K562 (cell line): ENCODE data around the gene OR10D3. TPM values are rescaled to one million over a fixed set of nuclear protein-coding genes. Genes with fewer than 3 reads are reported as not detected.
"Not testable (repeated sequence)": the region's sequence is repeated elsewhere in the genome, so short reads cannot be mapped to it uniquely, and the experiment has no call there.

Source experiments
- BACH1 ChIP-seq: fragments of 200-800 bp; sonication (Bioruptor generic); IDR thresholded peaks from 2 replicates; pipeline ENCODE4 v1.6.1; 2016; ENCODE audit warnings: missing genetic modification characterization, missing compliant biosample characterization
- CEBPB ChIP-seq: fragments of 450-650 bp; IDR thresholded peaks from 2 replicates; pipeline ENCODE4 v1.6.1; 2016; ENCODE audit warnings: missing genetic modification characterization, missing compliant biosample characterization
- JUNB ChIP-seq: fragments of 450-650 bp; formaldehyde crosslinking; conservative IDR thresholded peaks from 2 replicates; pipeline ENCODE4 v1.4.0; 2020; ENCODE audit warnings: mild to moderate bottlenecking
- JUND ChIP-seq, 2 experiments: IDR thresholded peaks; 2 replicates in 1 of 2; 3 replicates in 1 of 2; pipeline ENCODE4 v1.6.1; 2011; ENCODE audit warnings: borderline replicate concordance in 2 of 2, low read depth in 2 of 2, low read length in 2 of 2, improper control_type of control experiment in 1 of 2, missing biosample characterization in 1 of 2, missing genetic modification characterization in 1 of 2, missing genetic modification reagents in 1 of 2
- KDM5B ChIP-seq: fragments of 200-600 bp; sonication (generic); IDR thresholded peaks from 2 replicates; pipeline ENCODE4 v1.6.1; 2012; ENCODE audit warnings: low read depth, mild to moderate bottlenecking, moderate library complexity, low read length, control low read depth, inconsistent platforms; ENCODE audit not compliant: insufficient replicate concordance
- MAFK ChIP-seq: IDR thresholded peaks from 2 replicates; pipeline ENCODE4 v1.6.1; 2011; ENCODE audit warnings: low read length, improper control_type of control experiment
- NFE2 ChIP-seq: IDR thresholded peaks from 2 replicates; pipeline ENCODE4 v1.6.1; 2014; ENCODE audit warnings: antibody characterized with exemption, low read depth
- NFE2L1 ChIP-seq: fragments of 450-650 bp; IDR thresholded peaks from 2 replicates; pipeline ENCODE4 v1.6.1; 2016; ENCODE audit warnings: missing genetic modification characterization, low read depth, mild to moderate bottlenecking, missing compliant biosample characterization, moderate library complexity, borderline replicate concordance
- PML ChIP-seq: IDR thresholded peaks from 2 replicates; pipeline ENCODE4 v1.6.1; 2012; ENCODE audit warnings: low read length, inconsistent platforms
- SMARCE1 ChIP-seq: fragments of 450-650 bp; IDR thresholded peaks from 2 replicates; pipeline ENCODE4 v1.7.1; 2016; ENCODE audit warnings: mild to moderate bottlenecking
- TEAD4 ChIP-seq, 2 experiments: sonication (generic) in 1 of 2; formaldehyde crosslinking in 1 of 2; IDR thresholded peaks; 2 replicates each; pipeline versions ENCODE4 v1.6.1 to v1.8.0; 2012 to 2022; ENCODE audit warnings: borderline replicate concordance in 1 of 2, inconsistent platforms in 1 of 2, low read length in 1 of 2, mild to moderate bottlenecking in 1 of 2, missing genetic modification reagents in 1 of 2
- TRIM24 ChIP-seq, 2 experiments: fragments of 450-650 bp; IDR thresholded peaks; 2 replicates each; pipeline ENCODE4 v1.6.1; 2016
- YY1 ChIP-seq, 3 experiments: IDR thresholded peaks; 2 replicates each; pipeline ENCODE4 v1.6.1; 2011; ENCODE audit warnings: low read length in 2 of 3, mild to moderate bottlenecking in 2 of 3, moderate library complexity in 2 of 3, borderline replicate concordance in 1 of 3, control low read depth in 1 of 3, low read depth in 1 of 3; ENCODE audit not compliant: insufficient read depth in 3 of 3, insufficient replicate concordance in 2 of 3, control insufficient read depth in 1 of 3, insufficient read length in 1 of 3; ENCODE audit errors: extremely low read depth in 1 of 3
- ZBTB17 ChIP-seq: fragments of 450-650 bp; formaldehyde crosslinking; IDR thresholded peaks from 2 replicates; pipeline ENCODE4 v1.4.0; 2020; ENCODE audit warnings: mild to moderate bottlenecking
- ZNF766 ChIP-seq: fragments of 200-800 bp; sonication (Bioruptor generic); conservative IDR thresholded peaks from 2 replicates; pipeline ENCODE4 v1.6.1; 2016; ENCODE audit warnings: missing genetic modification characterization, missing compliant biosample characterization
- ZSCAN32 ChIP-seq: fragments of 450-650 bp; formaldehyde crosslinking; IDR thresholded peaks from 2 replicates; pipeline ENCODE4 v1.4.0; 2020; ENCODE audit warnings: mild to moderate bottlenecking, moderate library complexity
- polyA plus RNA-seq, 8 experiments: library from polyadenylated mRNA; depleted of rRNA in 4 of 8; stranded (reverse) in 5 of 8; unstranded in 3 of 8; fragments of >200 nt; fragmentation: Nextera tagmentation in 2 of 8; fragmentation: Illumina TruSeq in 1 of 8; extraction: Ambion mirVana in 2 of 8; extraction: Trizol in 1 of 8; gene quantifications; 2 replicates each; pipeline versions ENCODE4 v1.2.1 to v1.2.3, GENCODE V29; 2011 to 2014; ENCODE audit warnings: inconsistent platforms in 1 of 8, missing spikeins in 1 of 8
- total RNA-seq, 7 experiments: library from RNA; depleted of rRNA in 6 of 7; stranded (reverse); fragments of >200 nt in 6 of 7; fragmentation: Illumina TruSeq in 2 of 7; extraction: Trizol in 2 of 7; gene quantifications; 2 replicates each; pipeline versions ENCODE4 v1.2.1 to v1.2.3, GENCODE V29; 2011 to 2021; ENCODE audit warnings: low replicate concordance in 1 of 7
- TF ChIP-seq, protein P1 (sequence below): sonication (generic); formaldehyde crosslinking; IDR thresholded peaks from 2 replicates; pipeline ENCODE4 v1.5.0; 2020; ENCODE audit warnings: missing genetic modification reagents
- TF ChIP-seq, protein P2 (sequence below): fragments of 250-450 bp; sonication (Bioruptor Pico); IDR thresholded peaks from 2 replicates; pipeline ENCODE4 v1.4.0; 2020
- TF ChIP-seq, protein P3 (sequence below), 3 experiments: fragments of 200-800 bp in 1 of 3; fragments of 250-450 bp in 1 of 3; fragments of 450-650 bp in 1 of 3; sonication (Bioruptor Pico) in 1 of 3; sonication (Bioruptor generic) in 1 of 3; formaldehyde crosslinking in 1 of 3; IDR thresholded peaks; 2 replicates each; pipeline versions ENCODE4 v1.6.1 to v1.8.0; 2016 to 2022; ENCODE audit warnings: mild to moderate bottlenecking in 2 of 3, missing genetic modification characterization in 2 of 3, missing compliant biosample characterization in 1 of 3, moderate library complexity in 1 of 3

Gene OR10D3
- total and polyA plus RNA-seq, 9 of the 15 experiments (the other 6 are each of a cell fraction or from before 2014, with no cell fraction given) = 0.07 to 2.9 (median 0.80) TPM; not detected in 1

DNA sequence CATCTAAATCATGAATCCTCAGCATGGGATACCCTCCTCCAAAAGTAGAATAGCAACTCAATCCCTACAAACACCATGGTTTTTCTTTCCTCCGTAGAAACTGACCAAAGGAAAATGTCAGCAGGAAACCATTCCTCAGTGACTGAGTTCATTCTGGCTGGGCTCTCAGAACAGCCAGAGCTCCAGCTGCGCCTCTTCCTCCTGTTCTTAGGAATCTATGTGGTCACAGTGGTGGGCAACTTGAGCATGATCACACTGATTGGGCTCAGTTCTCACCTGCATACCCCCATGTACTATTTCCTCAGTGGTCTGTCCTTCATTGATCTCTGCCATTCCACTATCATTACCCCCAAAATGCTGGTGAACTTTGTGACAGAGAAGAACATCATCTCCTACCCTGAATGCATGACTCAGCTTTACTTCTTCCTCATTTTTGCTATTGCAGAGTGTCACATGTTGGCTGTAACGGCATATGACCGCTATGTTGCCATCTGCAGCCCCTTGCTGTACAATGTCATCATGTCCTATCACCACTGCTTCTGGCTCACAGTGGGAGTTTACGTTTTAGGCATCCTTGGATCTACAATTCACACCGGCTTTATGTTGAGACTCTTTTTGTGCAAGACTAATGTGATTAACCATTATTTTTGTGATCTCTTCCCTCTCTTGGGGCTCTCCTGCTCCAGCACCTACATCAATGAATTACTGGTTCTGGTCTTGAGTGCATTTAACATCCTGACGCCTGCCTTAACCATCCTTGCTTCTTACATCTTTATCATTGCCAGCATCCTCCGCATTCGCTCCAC, 41.7 kb downstream of the OR10D3 start (continued):
- TF ChIP-seq KDM5B = peak; percentile 25
- TF ChIP-seq ZNF766 (CRISPR knock-in tag) = peak; percentile 80
- 0 out of 2 replicates have a peak, but pooled peaks have one; percentile 28 for TF ChIP-seq PML
- peak; percentile 80 for TF ChIP-seq JUND (IDR thresholded peaks at IDR 0.05; ENCODE audit: borderline replicate concordance, low read depth, low read length)
- peak; percentile 86; the same call in 2 of the 3 replicates for TF ChIP-seq JUND (tag; IDR thresholded peaks at IDR 0.05; ENCODE audit: borderline replicate concordance, low read depth, low read length)
- 0 out of 2 replicates have a peak, but pooled peaks have one; percentile 39 for TF ChIP-seq ZBTB17 (CRISPR knock-in tag)
- peak; percentile 94 for TF ChIP-seq NFE2L1
- TF ChIP-seq CEBPB (tag) = peak; percentile 73
- TF ChIP-seq, protein P1, sequence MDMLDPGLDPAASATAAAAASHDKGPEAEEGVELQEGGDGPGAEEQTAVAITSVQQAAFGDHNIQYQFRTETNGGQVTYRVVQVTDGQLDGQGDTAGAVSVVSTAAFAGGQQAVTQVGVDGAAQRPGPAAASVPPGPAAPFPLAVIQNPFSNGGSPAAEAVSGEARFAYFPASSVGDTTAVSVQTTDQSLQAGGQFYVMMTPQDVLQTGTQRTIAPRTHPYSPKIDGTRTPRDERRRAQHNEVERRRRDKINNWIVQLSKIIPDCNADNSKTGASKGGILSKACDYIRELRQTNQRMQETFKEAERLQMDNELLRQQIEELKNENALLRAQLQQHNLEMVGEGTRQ (CRISPR knock-in tag) = peak; percentile 85
- TF ChIP-seq YY1 (IDR thresholded peaks at IDR 0.05; ENCODE audit: borderline replicate concordance in 1 of 3, control insufficient read depth in 1 of 3, extremely low read depth in 1 of 3, insufficient read depth in 3 of 3, insufficient read length in 1 of 3, insufficient replicate concordance in 2 of 3, low read depth in 1 of 3, low read length in 2 of 3) = peak in 1 of 3 experiments; percentile 32
- 0 out of 2 replicates have a peak, but pooled peaks have one; percentile 27 for TF ChIP-seq ZSCAN32 (CRISPR knock-in tag)
- peak; percentile 95 to 96 for TF ChIP-seq TRIM24 (IDR thresholded peaks at IDR 0.05)
- 0 out of 2 replicates have a peak, but pooled peaks have one; percentile 4 for TF ChIP-seq JUNB (CRISPR knock-in tag)
- TF ChIP-seq, protein P2, sequence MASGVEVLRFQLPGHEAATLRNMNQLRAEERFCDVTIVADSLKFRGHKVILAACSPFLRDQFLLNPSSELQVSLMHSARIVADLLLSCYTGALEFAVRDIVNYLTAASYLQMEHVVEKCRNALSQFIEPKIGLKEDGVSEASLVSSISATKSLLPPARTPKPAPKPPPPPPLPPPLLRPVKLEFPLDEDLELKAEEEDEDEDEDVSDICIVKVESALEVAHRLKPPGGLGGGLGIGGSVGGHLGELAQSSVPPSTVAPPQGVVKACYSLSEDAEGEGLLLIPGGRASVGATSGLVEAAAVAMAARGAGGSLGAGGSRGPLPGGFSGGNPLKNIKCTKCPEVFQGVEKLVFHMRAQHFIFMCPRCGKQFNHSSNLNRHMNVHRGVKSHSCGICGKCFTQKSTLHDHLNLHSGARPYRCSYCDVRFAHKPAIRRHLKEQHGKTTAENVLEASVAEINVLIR = peak; percentile 35; the same call in 1 of the 2 replicates
- TF ChIP-seq TEAD4 (IDR thresholded peaks at IDR 0.05; ENCODE audit: low read length) = peak; percentile 65; the same call in 1 of the 2 replicates
- TF ChIP-seq TEAD4 (CRISPR knock-in tag; IDR thresholded peaks at IDR 0.05; ENCODE audit: borderline replicate concordance) = not testable (repeated sequence)
- TF ChIP-seq, protein P3, sequence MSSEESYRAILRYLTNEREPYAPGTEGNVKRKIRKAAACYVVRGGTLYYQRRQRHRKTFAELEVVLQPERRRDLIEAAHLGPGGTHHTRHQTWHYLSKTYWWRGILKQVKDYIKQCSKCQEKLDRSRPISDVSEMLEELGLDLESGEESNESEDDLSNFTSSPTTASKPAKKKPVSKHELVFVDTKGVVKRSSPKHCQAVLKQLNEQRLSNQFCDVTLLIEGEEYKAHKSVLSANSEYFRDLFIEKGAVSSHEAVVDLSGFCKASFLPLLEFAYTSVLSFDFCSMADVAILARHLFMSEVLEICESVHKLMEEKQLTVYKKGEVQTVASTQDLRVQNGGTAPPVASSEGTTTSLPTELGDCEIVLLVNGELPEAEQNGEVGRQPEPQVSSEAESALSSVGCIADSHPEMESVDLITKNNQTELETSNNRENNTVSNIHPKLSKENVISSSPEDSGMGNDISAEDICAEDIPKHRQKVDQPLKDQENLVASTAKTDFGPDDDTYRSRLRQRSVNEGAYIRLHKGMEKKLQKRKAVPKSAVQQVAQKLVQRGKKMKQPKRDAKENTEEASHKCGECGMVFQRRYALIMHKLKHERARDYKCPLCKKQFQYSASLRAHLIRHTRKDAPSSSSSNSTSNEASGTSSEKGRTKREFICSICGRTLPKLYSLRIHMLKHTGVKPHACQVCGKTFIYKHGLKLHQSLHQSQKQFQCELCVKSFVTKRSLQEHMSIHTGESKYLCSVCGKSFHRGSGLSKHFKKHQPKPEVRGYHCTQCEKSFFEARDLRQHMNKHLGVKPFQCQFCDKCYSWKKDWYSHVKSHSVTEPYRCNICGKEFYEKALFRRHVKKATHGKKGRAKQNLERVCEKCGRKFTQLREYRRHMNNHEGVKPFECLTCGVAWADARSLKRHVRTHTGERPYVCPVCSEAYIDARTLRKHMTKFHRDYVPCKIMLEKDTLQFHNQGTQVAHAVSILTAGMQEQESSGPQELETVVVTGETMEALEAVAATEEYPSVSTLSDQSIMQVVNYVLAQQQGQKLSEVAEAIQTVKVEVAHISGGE (CRISPR knock-in tag; IDR thresholded peaks at IDR 0.05) = peak in 1 of 3 experiments; percentile 60; a peak in 2 of 6 replicates
- peak; percentile 97 for TF ChIP-seq BACH1 (tag)
- peak; percentile 77 for TF ChIP-seq SMARCE1
- TF ChIP-seq NFE2 = peak; percentile 97
- TF ChIP-seq MAFK = peak; percentile 92
